GM23248 (cell line): ENCODE results near the gene NFATC3.

ENCODE experiments used
- EZH2 ChIP-seq: fragments of 200-600 bp; sonication (generic); IDR thresholded peaks from 2 replicates; pipeline ENCODE4 v1.6.1; 2018; ENCODE audit warnings: antibody characterized with exemption, mild to moderate bottlenecking; ENCODE audit not compliant: insufficient read depth, poor library complexity, severe bottlenecking
- EZH2phosphoT487 ChIP-seq: fragments of 200-600 bp; sonication (generic); IDR thresholded peaks from 2 replicates; pipeline ENCODE4 v1.6.1; 2018; ENCODE audit warnings: antibody characterized with exemption, moderate library complexity, mild to moderate bottlenecking, low read depth; ENCODE audit not compliant: insufficient read depth

DNA sequence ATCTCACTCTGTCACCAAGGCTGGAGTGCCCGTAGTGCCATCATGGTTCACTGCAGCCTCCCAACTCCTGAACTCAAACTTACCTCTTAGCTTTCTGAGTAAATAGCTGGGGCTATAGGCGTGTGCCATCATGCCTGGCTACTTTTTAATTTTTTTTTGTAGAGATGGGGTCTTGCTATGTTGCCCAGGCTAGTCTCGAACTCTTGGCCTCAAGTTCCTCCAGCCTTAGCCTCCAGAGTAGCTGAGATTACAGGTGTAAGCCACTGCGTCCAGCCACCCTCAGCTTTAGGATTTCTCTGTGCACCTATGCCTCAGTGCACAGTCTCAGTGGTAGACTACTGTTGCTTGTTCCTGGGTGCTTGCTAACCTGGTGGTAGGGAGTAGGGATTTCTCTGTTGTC is 184.6 kb downstream of the NFATC3 start:
- TF ChIP-seq EZH2 (no peak), EZH2phosphoT487 (no peak)
